ENCODE measurements around the gene RHOG.

RHOG gene

DNA sequence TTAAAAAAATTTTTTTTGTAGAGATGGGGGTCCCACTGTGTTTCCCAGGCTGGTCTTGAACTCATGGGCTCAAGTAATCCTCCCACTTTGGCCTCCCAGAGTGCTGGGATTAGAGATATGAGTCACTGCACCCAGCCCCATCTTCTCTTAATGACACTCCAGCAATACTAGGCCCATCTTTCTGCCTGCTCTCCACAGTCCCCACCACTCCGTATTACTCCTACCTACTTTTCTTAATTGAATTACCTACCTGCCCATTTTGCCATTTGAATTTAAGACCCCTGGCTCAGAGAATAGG, 12.7 kb upstream of the RHOG start:
- Histone ChIP-seq H3K9me3 (ENCODE audit: insufficient read depth, low read length) (no peaks in the 10 kb centered on the region), H3K4me2 (ENCODE audit: low read length) (peak overlapping the region; percentile 84), H3K79me2 (ENCODE audit: low read length) (peaks cover 29% of the 10 kb centered on the region), H3K4me1 (ENCODE audit: low read length) (peaks cover 40% of the 10 kb centered on the region), H3K27me3 (ENCODE audit: low read depth, low read length) (peaks cover 2% of the 10 kb centered on the region), H3K27ac (ENCODE audit: low read length) (peak overlapping the region; percentile 93), H4K20me1 (ENCODE audit: insufficient read depth, low read length) (no peaks in the 10 kb centered on the region), H2AFZ (ENCODE audit: low read depth, low read length) (peak overlapping the region; percentile 85; the same call in 1 of the 2 replicates), H3K36me3 (replicated peaks; ENCODE audit: low read depth, low read length) (no peaks in the 10 kb centered on the region), H3K4me3 (ENCODE audit: low read length) (peak overlapping the region; percentile 94), H3K9ac (ENCODE audit: low read length) (peak overlapping the region; percentile 84)
- TF ChIP-seq, protein P1, sequence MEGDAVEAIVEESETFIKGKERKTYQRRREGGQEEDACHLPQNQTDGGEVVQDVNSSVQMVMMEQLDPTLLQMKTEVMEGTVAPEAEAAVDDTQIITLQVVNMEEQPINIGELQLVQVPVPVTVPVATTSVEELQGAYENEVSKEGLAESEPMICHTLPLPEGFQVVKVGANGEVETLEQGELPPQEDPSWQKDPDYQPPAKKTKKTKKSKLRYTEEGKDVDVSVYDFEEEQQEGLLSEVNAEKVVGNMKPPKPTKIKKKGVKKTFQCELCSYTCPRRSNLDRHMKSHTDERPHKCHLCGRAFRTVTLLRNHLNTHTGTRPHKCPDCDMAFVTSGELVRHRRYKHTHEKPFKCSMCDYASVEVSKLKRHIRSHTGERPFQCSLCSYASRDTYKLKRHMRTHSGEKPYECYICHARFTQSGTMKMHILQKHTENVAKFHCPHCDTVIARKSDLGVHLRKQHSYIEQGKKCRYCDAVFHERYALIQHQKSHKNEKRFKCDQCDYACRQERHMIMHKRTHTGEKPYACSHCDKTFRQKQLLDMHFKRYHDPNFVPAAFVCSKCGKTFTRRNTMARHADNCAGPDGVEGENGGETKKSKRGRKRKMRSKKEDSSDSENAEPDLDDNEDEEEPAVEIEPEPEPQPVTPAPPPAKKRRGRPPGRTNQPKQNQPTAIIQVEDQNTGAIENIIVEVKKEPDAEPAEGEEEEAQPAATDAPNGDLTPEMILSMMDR (IDR thresholded peaks at IDR 0.05; ENCODE audit: low read depth, low read length), result no peak
- no peak for TF ChIP-seq EZH2phosphoT487 (IDR thresholded peaks at IDR 0.05; ENCODE audit: low read depth)

DNA sequence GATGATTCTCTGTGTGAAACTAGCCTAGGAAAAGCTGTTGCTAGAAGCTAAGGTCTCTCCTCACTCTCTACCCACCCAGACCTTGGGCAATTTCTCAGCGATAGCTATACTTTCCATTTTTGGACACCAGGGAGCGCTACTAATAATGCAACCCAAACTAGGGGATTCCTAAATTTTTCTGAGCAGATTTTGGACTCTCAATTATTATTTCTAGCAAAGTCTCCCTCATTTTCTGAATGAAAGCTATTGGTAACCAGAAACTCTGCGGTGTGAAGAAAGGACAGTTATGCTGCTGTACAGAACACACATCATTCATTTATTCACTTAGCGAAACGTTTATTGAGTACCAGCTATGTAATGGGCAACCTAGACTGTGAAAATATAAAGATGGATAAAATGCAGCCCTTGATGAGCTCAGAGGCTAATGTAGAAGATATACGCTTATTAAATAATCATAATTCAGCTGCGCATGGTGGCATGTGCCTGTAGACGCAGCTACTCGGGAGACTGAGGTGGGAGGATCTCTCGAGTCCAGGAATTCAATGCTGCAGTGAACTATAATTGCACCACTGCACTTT, 8.6 kb upstream of the RHOG start:
- Histone ChIP-seq H3K27ac (ENCODE audit: low read length) (no peak overlapping the region), H3K27me3 (ENCODE audit: low read depth, low read length) (peaks cover 8% of the 10 kb centered on the region), H3K4me2 (ENCODE audit: low read length) (no peak overlapping the region), H3K4me1 (ENCODE audit: low read length) (peaks cover 19% of the 10 kb centered on the region), H2AFZ (ENCODE audit: low read depth, low read length) (no peak overlapping the region), H3K4me3 (ENCODE audit: low read length) (no peak overlapping the region), H3K79me2 (ENCODE audit: low read length) (no peaks in the 10 kb centered on the region), H3K9ac (ENCODE audit: low read length) (no peak overlapping the region), H4K20me1 (ENCODE audit: insufficient read depth, low read length) (no peaks in the 10 kb centered on the region), H3K36me3 (replicated peaks; ENCODE audit: low read depth, low read length) (no peaks in the 10 kb centered on the region), H3K9me3 (ENCODE audit: insufficient read depth, low read length) (no peaks in the 10 kb centered on the region)
- no peak for TF ChIP-seq EZH2phosphoT487 (IDR thresholded peaks at IDR 0.05; ENCODE audit: low read depth)
- TF ChIP-seq, protein P1 (IDR thresholded peaks at IDR 0.05; ENCODE audit: low read depth, low read length), result peak; percentile 76

DNA sequence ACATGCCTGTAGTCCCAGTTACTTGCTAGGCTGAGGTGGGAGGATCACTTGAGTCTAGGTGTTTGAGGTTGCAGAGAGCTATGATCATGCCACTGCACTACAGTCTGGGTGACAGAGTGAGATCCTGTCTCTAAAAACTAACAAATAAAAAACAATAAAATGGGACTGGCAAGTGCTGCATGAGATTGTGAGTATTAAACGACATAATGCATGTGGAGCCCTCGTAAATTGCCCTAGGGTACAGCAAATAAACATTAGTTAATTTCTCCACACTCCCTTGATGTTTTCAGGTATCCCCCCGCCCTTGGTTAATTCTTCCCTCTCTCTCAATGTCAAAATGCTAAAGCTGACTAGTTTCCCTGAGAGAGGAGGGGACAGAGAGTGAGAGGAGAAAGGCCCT, 4.9 kb upstream of the RHOG start:
- no peak overlapping the region for H3K27ac ChIP-seq (ENCODE audit: low read length)
- no peaks in the 10 kb centered on the region for H3K36me3 ChIP-seq (replicated peaks; ENCODE audit: low read depth, low read length)
- no peak overlapping the region for H3K4me3 ChIP-seq (ENCODE audit: low read length)
- peaks cover under 1% of the 10 kb centered on the region; the same call in 1 of the 2 replicates for H3K79me2 ChIP-seq (ENCODE audit: low read length)
- no peak overlapping the region for H2AFZ ChIP-seq (ENCODE audit: low read depth, low read length)
- H3K9ac ChIP-seq (ENCODE audit: low read length), result no peak overlapping the region
- no peak overlapping the region for H3K4me2 ChIP-seq (ENCODE audit: low read length)
- peaks cover 10% of the 10 kb centered on the region for H3K4me1 ChIP-seq (ENCODE audit: low read length)
- TF ChIP-seq EZH2phosphoT487 (IDR thresholded peaks at IDR 0.05; ENCODE audit: low read depth), result no peak
- TF ChIP-seq, protein P1 (IDR thresholded peaks at IDR 0.05; ENCODE audit: low read depth, low read length), result no peak
- no peaks in the 10 kb centered on the region for H4K20me1 ChIP-seq (ENCODE audit: insufficient read depth, low read length)
- H3K9me3 ChIP-seq (ENCODE audit: insufficient read depth, low read length), result no peaks in the 10 kb centered on the region
- peaks cover 8% of the 10 kb centered on the region for H3K27me3 ChIP-seq (ENCODE audit: low read depth, low read length)

DNA sequence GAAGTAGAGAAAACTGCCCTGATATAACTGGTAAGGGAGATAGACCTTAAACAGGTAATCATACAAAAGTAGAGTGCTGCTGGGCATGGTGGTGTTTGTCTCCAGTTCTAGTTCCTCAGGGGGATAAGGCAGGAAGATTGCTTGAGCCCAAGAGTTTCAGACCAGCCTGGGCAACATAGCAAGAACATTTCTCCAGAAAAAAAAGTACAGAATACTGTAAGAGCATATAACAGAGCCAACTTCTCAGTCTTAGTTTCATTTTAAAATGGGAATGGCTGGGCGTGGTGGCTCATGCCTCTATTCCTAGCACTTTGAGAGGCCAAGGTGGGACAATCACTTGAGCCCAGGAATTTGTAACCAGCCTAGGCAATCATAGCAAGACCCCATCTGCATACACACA, 4.5 kb upstream of the RHOG start:
- H3K4me3 ChIP-seq (ENCODE audit: low read length), result no peak overlapping the region
- peaks cover 5% of the 10 kb centered on the region for H3K79me2 ChIP-seq (ENCODE audit: low read length)
- no peak for TF ChIP-seq EZH2phosphoT487 (IDR thresholded peaks at IDR 0.05; ENCODE audit: low read depth)
- H3K9ac ChIP-seq (ENCODE audit: low read length), result no peak overlapping the region
- no peaks in the 10 kb centered on the region for H3K36me3 ChIP-seq (replicated peaks; ENCODE audit: low read depth, low read length)
- H2AFZ ChIP-seq (ENCODE audit: low read depth, low read length), result no peak overlapping the region
- peaks cover 10% of the 10 kb centered on the region for H3K4me1 ChIP-seq (ENCODE audit: low read length)
- H3K9me3 ChIP-seq (ENCODE audit: insufficient read depth, low read length), result no peaks in the 10 kb centered on the region
- no peak overlapping the region for H3K27ac ChIP-seq (ENCODE audit: low read length)
- no peaks in the 10 kb centered on the region for H4K20me1 ChIP-seq (ENCODE audit: insufficient read depth, low read length)
- H3K4me2 ChIP-seq (ENCODE audit: low read length), result no peak overlapping the region
- H3K27me3 ChIP-seq (ENCODE audit: low read depth, low read length), result peaks cover 8% of the 10 kb centered on the region
